DND-41 (cell line): ENCODE data around the gene STOML2.
A peak's percentile ranks its signal among the peaks of the same experiment; 100 is the strongest.

ENCODE experiments used
- ATAC-seq: fragments of 200-7000 bp; cut with Tn5 transposase; 3 replicates; pipeline ENCODE4 v1.9.1; 2021; ENCODE audit warnings: low read depth; ENCODE audit not compliant: insufficient read depth
- DNase-seq: peaks from one replicate; pipeline ENCODE4 v3.0.0-alpha.2; 2020
- H2AFZ ChIP-seq: 2 replicates; pipeline ENCODE4 v1.6.0; 2012; ENCODE audit warnings: low read depth, low read length
- H3K27ac ChIP-seq: 2 replicates; pipeline ENCODE4 v1.5.1; 2012; ENCODE audit warnings: low read length, inconsistent platforms
- H3K27me3 ChIP-seq: fragments of 200-600 bp; sonication (generic); 2 replicates; pipeline ENCODE4 v1.6.0; 2012; ENCODE audit warnings: low read length, mild to moderate bottlenecking, inconsistent platforms; ENCODE audit not compliant: insufficient read depth, poor library complexity
- H3K36me3 ChIP-seq: 2 replicates; pipeline ENCODE4 v1.5.1; 2012; ENCODE audit warnings: low read length, inconsistent platforms; ENCODE audit not compliant: insufficient read depth
- H3K4me1 ChIP-seq: 2 replicates; pipeline ENCODE4 v1.5.1; 2012; ENCODE audit warnings: mild to moderate bottlenecking, low read length; ENCODE audit not compliant: insufficient read depth
- H3K4me2 ChIP-seq: 2 replicates; pipeline ENCODE4 v1.6.0; 2012; ENCODE audit warnings: mild to moderate bottlenecking, moderate library complexity, low read length, inconsistent platforms; ENCODE audit not compliant: insufficient read depth
- H3K4me3 ChIP-seq, 2 experiments: fragments of 200-600 bp in 1 of 2; shearing (Covaris generic) in 1 of 2; 2 replicates each; pipeline ENCODE4 v1.5.1; 2012 to 2016; ENCODE audit warnings: inconsistent platforms in 2 of 2, low read length in 2 of 2, mild to moderate bottlenecking in 2 of 2, low read depth in 1 of 2, moderate library complexity in 1 of 2
- H3K79me2 ChIP-seq: 2 replicates; pipeline ENCODE4 v1.6.0; 2012; ENCODE audit warnings: low read length, inconsistent platforms; ENCODE audit not compliant: insufficient read depth
- H3K9ac ChIP-seq: 2 replicates; pipeline ENCODE4 v1.6.0; 2012; ENCODE audit warnings: low read depth, mild to moderate bottlenecking, inconsistent platforms, low read length, moderate library complexity
- H3K9me3 ChIP-seq: 2 replicates; pipeline ENCODE4 v1.5.1; 2012; ENCODE audit warnings: low read length, moderate library complexity, mild to moderate bottlenecking, inconsistent platforms; ENCODE audit not compliant: insufficient read depth, severe bottlenecking
- H4K20me1 ChIP-seq: 2 replicates; pipeline ENCODE4 v1.6.0; 2012; ENCODE audit warnings: low read length; ENCODE audit not compliant: insufficient read depth
- CTCF ChIP-seq: IDR thresholded peaks from 2 replicates; pipeline ENCODE4 v1.5.1; 2012; ENCODE audit warnings: borderline replicate concordance, low read length, moderate library complexity, mild to moderate bottlenecking; ENCODE audit not compliant: poor library complexity, severe bottlenecking; ENCODE audit errors: extremely low read depth
- EZH2 ChIP-seq: IDR thresholded peaks from 3 replicates; pipeline ENCODE4 v1.6.1; 2012; ENCODE audit warnings: borderline replicate concordance, low read depth, mild to moderate bottlenecking, moderate library complexity, low read length, inconsistent platforms; ENCODE audit not compliant: severe bottlenecking

The STOML2 gene

GRCh38 chr9:35103660-35104191, 795 bp upstream of the STOML2 start:
- Histone ChIP-seq H4K20me1 (no peaks in the 10 kb centered on the region), H3K4me1 (peaks cover 28% of the 10 kb centered on the region), H3K9me3 (no peaks in the 10 kb centered on the region), H3K27ac (peak overlapping the region; percentile 95), H3K4me3 (peak overlapping the region; percentile 63 to 83; a peak in 3 of 4 replicates), H3K27me3 (no peaks in the 10 kb centered on the region), H3K79me2 (peaks cover 15% of the 10 kb centered on the region), H3K9ac (peak overlapping the region; percentile 87), H3K4me2 (peak overlapping the region; percentile 78), H3K36me3 (peaks cover 21% of the 10 kb centered on the region), H2AFZ (peak overlapping the region; percentile 88)
- ATAC-seq (no peak), DNase-seq (no peak)
- TF ChIP-seq EZH2 = no peak
- no peak for TF ChIP-seq CTCF

- no peaks in the 10 kb centered on the region for H4K20me1 ChIP-seq
- peaks cover 28% of the 10 kb centered on the region for H3K4me1 ChIP-seq
- H3K27ac ChIP-seq = peak overlapping the region; percentile 95
- H3K9me3 ChIP-seq = no peaks in the 10 kb centered on the region
- H3K36me3 ChIP-seq = peaks cover 21% of the 10 kb centered on the region
- peak overlapping the region; percentile 63 to 83 for H3K4me3 ChIP-seq
- H3K27me3 ChIP-seq = no peaks in the 10 kb centered on the region
- DNase-seq (no peak), ATAC-seq (no peak; the same call in 2 of the 3 replicates)
- peak overlapping the region; percentile 87 for H3K9ac ChIP-seq
- peak overlapping the region; percentile 88 for H2AFZ ChIP-seq
- TF ChIP-seq CTCF (no peak), EZH2 (no peak)
- peak overlapping the region; percentile 78 for H3K4me2 ChIP-seq
- peaks cover 15% of the 10 kb centered on the region for H3K79me2 ChIP-seq
Measured at GRCh38 chr9:35102465-35102768, 514 bp downstream of the STOML2 start.

- peaks cover 42% of the 10 kb centered on the region for H3K36me3 ChIP-seq
- DNase-seq = no peak
Measured at GRCh38 chr9:35097573-35097972, 5.4 kb downstream of the STOML2 start.

More at GRCh38 chr9:35097573-35097972, 5.4 kb downstream of the STOML2 start:
- Histone ChIP-seq H3K4me1 (peaks cover 37% of the 10 kb centered on the region), H4K20me1 (no peaks in the 10 kb centered on the region), H3K27me3 (no peaks in the 10 kb centered on the region), H3K4me2 (no peak overlapping the region), H3K27ac (no peak overlapping the region), H3K4me3 (no peak overlapping the region), H2AFZ (no peak overlapping the region), H3K9me3 (no peaks in the 10 kb centered on the region), H3K79me2 (peaks cover 31% of the 10 kb centered on the region), H3K9ac (no peak overlapping the region)
- no peak for ATAC-seq
- TF ChIP-seq CTCF = no peak
- TF ChIP-seq EZH2 = no peak
